GM19328 (cell line): ENCODE results near the gene DNAJC5.
"Not testable (repeated sequence)": the region's sequence is repeated elsewhere in the genome, so short reads cannot be mapped to it uniquely, and the experiment has no call there.

Source experiments
- ATAC-seq: cut with Tn5 transposase; IDR thresholded peaks from one replicate; pipeline ENCODE4 v1.9.1; 2021; ENCODE audit warnings: mild to moderate bottlenecking, moderate library complexity; ENCODE audit not compliant: unreplicated experiment

DNAJC5 gene

GRCh38 chr20:63903796-63904561, 9.1 kb downstream of the DNAJC5 start:
- no peak for ATAC-seq

- no peak for ATAC-seq
Observed at GRCh38 chr20:63908008-63908682, 13.2 kb downstream of the DNAJC5 start.

- no peak for ATAC-seq
Observed at GRCh38 chr20:63911176-63911575, 16.2 kb downstream of the DNAJC5 start.

GRCh38 chr20:63913768-63914167, 18.8 kb downstream of the DNAJC5 start:
- ATAC-seq = no peak

GRCh38 chr20:63915471-63915870, 20.5 kb downstream of the DNAJC5 start:
- no peak for ATAC-seq

DNA sequence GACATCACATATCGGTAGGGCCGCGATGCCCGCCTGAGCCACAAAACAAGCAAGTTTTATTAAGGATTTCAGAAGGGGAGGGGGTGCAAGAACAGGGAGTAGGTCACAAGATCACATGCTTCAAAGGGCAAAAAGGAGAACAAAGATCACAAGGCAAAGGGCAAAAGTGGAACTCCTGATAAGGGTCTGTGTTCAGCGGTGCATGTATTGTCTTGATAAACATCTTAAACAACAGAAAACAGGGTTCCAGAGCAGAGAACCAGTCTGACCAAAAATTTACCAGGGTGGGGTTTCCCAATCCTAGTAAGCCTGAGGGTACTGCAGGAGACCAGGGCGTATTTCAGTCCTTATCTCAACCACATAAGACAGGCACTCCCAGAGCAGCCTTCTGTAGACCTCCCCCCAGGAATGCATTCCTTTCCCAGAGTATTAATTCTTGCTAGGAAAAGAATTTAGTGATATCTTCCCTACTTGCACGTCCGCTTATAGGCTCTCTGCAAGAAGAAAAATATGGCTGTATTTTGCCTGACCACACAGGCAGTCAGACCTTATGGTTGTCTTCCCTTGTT, 21.5 kb downstream of the DNAJC5 start:
- ATAC-seq = not testable (repeated sequence)

- ATAC-seq = no peak
Observed at GRCh38 chr20:63917811-63918210, 22.9 kb downstream of the DNAJC5 start.

DNA sequence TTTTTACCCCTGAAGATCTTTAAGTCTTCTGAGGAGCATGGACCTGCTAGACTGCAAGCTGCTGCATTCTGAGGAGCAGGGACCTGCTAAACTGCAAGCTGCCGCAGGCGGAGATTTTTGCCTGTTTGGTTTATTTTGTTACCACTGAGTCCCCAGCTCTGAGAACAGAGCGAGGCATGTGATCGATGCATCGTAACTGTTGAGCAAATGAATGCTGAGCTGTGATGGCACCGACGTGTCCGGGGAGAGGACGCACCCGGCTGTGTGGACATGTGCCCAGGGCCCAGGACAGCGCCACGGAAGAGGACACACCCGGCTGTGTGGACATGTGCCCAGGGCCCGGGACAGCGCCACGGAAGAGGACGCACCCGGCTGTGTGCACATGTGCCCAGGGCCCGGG, 24.2 kb downstream of the DNAJC5 start:
- ATAC-seq = no peak

GRCh38 chr20:63920226-63920625, 25.3 kb downstream of the DNAJC5 start:
- no peak for ATAC-seq

DNA sequence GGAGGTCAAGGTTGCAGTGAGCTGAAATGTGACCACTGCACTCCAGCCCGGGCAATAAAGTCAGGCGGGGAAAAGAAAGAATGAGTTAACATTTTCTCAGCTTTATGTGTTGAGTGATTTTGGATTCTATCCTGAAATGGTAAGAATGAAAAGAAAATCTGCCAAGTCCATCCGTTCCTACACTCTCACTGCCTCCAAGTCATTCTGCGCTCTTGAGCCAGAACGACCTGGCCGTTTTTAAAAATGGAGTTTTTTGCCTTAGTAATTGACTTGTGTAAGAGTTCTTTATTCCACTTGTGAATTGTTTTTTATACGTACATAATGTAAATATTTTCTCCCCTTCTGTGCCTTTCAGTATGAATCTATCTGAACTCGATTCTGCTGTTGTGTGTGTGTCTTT, 28.7 kb downstream of the DNAJC5 start:
- no peak for ATAC-seq

DNA sequence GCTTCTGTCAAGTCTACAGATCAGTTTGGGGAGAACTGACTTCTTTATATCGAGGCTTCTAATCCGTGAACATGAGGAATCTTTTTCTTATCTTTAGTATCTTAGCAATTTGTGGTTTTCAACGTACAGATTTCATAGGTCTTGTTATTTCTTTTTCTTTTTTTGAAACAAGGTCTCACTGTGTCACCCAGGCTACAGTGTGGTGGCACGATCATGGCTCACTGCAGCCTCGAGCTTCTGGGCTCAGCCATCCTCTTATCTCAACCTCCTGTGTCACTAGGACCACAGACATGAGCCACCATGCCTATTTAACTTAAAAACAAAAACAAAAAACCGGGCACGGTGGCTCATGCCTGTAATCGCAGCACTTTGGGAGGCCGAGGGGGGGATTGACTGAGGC, 29.3 kb downstream of the DNAJC5 start:
- no peak for ATAC-seq

GRCh38 chr20:63926298-63926697, 31.4 kb downstream of the DNAJC5 start:
- ATAC-seq = no peak

DNA sequence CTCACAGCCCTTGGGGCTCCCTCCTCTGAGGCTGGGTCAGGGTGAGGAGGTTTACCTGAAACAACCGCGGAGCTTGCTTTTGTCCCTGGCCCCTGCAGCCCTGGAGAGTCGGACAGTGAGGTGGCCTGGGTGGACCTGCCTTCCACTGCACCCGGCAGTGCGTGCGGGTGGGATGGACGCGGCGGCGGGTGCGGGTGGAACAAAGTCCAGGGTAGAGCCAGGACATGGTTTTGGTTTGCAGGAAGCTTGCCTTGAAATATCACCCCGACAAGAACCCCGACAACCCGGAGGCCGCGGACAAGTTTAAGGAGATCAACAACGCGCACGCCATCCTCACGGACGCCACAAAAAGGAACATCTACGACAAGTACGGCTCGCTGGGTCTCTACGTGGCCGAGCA, 34.1 kb downstream of the DNAJC5 start:
- ATAC-seq = no peak

- ATAC-seq = not testable (repeated sequence)
Observed at GRCh38 chr20:63929473-63929883, 34.6 kb downstream of the DNAJC5 start.

DNA sequence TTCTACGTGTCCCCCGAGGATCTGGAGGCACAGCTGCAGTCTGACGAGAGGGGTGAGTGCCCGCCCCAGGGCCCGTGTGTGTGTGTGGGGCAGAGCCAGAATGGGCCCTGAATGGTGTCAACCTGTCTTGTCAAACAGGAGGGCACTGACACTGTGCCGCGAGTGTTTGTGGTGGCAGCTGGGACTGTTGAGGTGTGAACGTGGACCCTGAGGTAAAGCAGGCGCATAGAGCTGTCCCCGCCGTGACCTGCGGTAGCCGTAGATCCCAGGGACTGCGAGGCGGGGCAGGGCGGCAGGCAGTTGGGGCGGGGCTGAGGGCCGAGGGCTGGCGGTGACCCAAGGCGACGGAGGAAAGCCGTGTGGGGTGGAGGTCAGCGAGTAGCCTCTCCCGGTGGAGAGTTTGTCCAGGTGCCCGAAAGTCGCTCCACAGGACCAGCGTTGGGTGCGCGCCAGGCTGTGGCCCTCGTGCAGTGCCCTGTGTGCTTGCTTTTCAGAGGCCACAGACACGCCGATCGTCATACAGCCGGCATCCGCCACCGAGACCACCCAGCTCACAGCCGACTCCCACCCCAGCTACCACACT, 36.1 kb downstream of the DNAJC5 start:
- ATAC-seq = no peak

DNA sequence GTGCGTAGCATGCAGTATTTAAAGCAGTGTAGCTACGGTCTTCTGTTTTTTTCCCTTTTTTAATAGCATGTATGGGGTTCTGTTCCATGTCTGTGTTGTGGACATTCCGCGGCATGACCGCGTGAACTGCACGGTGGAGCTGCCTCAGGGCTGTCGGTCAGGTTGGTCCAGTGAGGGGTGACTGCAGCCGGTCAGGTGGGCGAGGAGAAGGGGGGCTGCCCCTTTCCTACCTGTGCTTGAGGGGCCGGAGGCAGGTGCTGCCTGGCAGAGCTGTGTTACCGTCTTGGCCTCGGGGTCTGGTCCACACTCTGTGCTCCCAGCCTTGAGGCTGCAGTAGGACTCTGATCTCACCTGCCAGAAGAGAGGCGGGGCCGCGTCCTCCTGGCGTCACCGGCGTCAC, 36.8 kb downstream of the DNAJC5 start:
- no peak for ATAC-seq

GRCh38 chr20:63932606-63933160, 37.8 kb downstream of the DNAJC5 start:
- ATAC-seq = no peak

GRCh38 chr20:63933646-63934045, 38.7 kb downstream of the DNAJC5 start:
- ATAC-seq = no peak

DNA sequence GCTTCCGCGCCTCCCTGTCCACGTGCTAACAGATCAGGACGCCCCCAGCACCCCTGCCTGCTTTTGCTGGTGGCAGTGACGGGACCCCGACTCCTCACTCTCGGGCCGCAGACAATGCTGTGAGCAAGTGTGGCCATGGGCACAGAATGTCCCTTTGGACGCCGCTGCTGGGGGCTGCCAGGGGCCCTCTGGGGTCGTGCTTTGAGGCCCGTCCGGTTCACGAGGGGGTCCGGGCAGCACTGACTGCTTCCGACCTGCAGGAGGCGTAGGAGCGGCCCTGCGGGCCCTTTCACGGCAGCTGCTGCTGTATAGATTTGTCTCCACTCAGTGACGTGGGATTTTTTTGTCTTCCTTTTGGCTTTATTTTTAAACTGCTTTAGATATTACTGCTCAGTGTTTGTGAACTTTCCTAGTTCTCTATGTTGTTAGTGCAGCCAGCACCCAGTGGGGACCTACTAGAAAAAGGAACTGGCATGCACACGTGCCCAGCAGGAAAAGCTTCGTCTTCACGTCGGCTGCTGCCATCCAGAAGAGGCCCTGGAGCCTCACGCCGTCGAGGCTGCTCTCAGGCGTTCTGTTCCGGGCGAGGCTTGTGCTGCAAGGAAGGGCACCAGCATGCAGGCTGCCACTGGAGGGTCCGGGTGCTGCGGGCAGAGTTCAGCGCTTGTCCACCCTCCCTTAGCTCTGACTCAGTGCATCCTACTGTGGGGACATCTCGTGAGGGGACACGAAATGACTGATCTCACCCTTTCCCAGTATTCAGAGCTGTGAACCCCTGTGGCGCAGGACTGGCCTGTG, 39.5 kb downstream of the DNAJC5 start:
- no peak for ATAC-seq

DNA sequence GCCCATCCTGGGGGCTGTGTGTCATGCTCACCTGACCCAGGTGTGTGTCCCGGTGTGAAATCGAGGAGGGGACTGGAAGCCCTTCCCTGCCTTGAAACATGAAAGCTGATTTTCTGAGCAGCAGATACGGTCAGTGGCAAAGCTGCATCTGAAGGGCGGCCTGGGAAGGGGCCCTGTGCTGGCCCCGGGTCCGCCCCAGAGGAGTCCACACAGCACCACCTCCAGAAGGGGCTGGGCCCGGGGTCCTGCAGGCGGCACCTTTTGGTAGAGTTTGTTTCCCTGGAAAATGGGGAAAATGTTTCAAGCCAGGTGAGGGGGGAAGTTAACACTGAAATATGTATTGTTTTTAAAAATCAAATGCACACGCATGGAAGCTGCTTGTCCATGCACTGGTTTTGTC, 40.5 kb downstream of the DNAJC5 start:
- ATAC-seq = no peak

DNA sequence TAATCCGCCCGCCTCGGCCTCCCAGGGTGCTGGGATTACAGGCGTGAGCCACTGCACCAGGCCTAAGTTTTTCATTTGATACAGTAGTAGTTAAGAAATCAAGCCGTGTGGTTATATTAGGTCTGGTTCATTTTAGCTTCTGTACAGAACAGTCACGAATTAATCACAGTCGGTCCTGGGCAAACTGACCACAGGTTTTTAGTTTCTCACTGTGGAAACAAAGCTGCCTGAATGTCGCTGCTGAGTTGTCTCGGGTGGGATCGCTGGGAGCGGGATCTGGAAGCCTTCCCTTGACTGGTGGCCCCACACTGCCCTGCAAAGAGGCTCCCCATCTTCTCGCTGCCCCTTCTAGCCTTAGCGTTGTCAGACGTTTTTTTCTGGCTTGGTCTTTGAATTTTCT, 42.7 kb downstream of the DNAJC5 start:
- ATAC-seq = no peak
